Fibroblast of mammary gland (primary cell): Measurements from ENCODE around the gene SSU72.
A peak's percentile ranks its signal among the peaks of the same experiment; 100 is the strongest.
"Not testable (repeated sequence)": the region's sequence is repeated elsewhere in the genome, so short reads cannot be mapped to it uniquely, and the experiment has no call there.

Experiments used
- DNase-seq: peaks from one replicate; pipeline ENCODE4 v3.0.0-alpha.2; 2010; ENCODE audit warnings: low read depth
- H3K4me3 ChIP-seq: 2 replicates; pipeline ENCODE4 v1.5.1; 2011; ENCODE audit warnings: low read depth, mild to moderate bottlenecking, low read length, moderate library complexity; ENCODE audit not compliant: control insufficient read depth
- TF ChIP-seq, protein P1 (sequence below): conservative IDR thresholded peaks from 2 replicates; pipeline ENCODE4 v1.5.1; 2011; ENCODE audit warnings: low read depth, low read length, inconsistent platforms; ENCODE audit not compliant: control insufficient read depth, insufficient read depth

Gene SSU72

DNA sequence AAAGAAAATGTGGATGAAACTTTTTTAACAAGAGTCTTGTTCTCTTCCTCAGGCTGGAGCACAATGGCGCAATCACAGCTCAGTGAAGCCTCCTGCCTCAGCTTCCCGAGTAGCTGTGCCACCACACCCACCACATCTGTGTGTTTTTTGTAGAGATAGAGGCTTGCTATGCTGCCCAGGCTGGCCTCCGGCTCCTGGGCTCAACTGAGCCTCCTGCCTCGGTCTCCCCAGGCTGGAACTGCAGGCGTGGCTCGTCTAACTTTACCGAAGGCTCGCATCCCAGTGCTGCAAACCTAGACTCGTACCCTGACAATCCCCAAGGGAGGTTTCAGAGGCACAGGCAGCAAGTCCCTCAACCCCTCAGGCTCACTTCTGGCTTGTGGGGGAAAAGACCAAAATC is 14.5 kb downstream of the SSU72 start:
- TF ChIP-seq, protein P1, sequence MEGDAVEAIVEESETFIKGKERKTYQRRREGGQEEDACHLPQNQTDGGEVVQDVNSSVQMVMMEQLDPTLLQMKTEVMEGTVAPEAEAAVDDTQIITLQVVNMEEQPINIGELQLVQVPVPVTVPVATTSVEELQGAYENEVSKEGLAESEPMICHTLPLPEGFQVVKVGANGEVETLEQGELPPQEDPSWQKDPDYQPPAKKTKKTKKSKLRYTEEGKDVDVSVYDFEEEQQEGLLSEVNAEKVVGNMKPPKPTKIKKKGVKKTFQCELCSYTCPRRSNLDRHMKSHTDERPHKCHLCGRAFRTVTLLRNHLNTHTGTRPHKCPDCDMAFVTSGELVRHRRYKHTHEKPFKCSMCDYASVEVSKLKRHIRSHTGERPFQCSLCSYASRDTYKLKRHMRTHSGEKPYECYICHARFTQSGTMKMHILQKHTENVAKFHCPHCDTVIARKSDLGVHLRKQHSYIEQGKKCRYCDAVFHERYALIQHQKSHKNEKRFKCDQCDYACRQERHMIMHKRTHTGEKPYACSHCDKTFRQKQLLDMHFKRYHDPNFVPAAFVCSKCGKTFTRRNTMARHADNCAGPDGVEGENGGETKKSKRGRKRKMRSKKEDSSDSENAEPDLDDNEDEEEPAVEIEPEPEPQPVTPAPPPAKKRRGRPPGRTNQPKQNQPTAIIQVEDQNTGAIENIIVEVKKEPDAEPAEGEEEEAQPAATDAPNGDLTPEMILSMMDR, result no peak
- no peak for DNase-seq
- H3K4me3 ChIP-seq, result no peak overlapping the region

DNA sequence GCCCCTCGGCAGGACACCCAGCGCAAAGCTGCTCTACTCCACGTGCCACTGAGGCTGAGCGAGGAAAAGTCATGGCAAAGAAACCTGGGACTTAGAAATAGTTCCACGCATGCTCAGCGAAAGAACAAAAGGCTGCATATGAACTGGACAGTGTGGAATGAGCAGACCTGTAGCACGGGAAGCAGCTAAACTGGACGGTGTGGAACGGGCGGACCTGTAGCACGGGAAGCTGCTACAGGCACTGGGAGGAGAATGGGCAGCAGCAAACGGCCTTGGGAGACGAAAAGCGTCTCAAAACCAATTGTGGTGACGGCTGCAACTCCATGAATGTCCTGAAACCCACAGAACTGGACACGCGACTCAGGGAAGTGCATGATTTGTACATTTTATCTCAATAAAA is 15.6 kb downstream of the SSU72 start:
- DNase-seq, result no peak
- TF ChIP-seq, protein P1, result no peak

DNA sequence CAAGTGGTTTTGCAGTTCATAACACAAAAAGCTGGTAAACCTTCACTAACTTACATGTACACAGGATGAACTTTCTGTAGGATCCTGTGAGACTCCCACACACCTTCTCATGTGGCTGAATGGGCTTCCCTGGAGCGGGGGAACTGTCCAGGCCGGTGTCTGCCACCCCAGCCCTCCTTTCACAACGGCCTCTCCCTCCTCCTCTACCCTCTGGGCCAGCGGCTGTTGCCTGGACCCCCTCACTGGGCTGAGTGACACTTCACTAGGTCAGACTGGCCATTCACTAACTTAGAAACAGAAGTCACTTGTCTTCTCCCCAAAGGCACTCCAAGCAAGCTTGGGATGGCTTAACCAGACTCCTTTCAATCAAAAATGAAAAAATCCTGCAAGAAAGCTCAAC is 16.1 kb downstream of the SSU72 start:
- H3K4me3 ChIP-seq, result no peak overlapping the region
- no peak for DNase-seq
- TF ChIP-seq, protein P1, result no peak

More for the DNA sequence above, 15.6 kb downstream of the SSU72 start:
- H3K4me3 ChIP-seq, result no peak overlapping the region

DNA sequence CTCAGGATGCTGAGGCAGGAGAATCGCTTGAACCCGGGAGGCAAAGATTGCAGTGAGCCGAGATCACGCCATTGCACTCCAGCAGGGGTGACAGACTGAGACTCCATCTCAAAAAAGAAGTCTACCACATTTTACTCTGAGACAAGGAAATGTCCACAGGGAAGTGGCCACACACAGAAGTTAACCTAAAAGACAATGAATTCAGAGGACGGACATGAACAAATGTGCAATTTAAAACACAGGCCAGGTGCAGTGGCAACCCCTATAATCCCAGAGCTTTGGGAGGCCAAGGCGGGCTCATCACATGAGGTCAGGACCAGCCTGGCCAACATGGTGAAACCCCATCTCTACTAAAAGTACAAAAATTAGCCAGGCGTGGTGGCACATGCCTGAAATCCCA is 17.0 kb downstream of the SSU72 start:
- H3K4me3 ChIP-seq, result not testable (repeated sequence)

DNA sequence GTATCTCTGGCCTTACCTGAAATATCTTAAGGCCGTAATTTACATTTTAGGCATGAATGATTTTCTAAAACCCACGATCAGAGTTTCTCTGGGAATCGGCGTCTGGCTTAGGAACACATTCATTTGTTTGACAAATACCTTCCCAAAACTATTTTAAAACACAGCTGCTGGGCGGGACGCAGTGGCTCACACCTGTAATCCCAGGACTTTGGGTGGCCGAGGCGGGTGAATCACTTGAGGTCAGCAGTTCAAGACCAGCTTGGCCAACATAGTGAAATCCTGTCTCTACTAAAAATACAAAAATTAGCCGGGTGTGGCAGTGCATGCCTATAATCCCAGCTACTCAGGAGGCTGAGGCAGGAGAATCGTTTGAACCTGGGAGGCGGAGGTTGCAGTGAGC is 17.7 kb downstream of the SSU72 start:
- not testable (repeated sequence) for H3K4me3 ChIP-seq

More for the DNA sequence above, 17.0 kb downstream of the SSU72 start:
- not testable (repeated sequence) for DNase-seq

DNA sequence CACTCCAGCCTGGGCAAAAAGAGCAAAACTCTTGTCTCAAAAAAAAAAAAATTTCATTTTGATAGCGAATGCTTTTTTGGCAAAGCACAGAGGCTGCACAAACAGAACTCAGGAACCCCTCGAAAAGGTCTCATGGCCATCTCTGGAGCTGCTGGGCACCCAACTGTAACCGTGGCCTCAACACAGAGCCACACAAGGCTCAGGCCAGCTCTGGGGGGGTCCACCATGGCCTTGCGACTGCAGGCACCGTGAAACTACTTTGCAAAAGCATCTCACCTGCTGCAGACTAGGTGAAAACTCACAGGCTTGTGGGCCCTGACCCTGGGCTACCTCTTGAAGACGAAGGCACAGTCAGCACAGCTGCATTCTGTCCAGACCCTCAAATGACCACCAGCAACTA is 18.2 kb downstream of the SSU72 start:
- H3K4me3 ChIP-seq, result no peak overlapping the region
- TF ChIP-seq, protein P1, result no peak
- no peak for DNase-seq

More for the DNA sequence above, 17.7 kb downstream of the SSU72 start:
- not testable (repeated sequence) for DNase-seq

DNA sequence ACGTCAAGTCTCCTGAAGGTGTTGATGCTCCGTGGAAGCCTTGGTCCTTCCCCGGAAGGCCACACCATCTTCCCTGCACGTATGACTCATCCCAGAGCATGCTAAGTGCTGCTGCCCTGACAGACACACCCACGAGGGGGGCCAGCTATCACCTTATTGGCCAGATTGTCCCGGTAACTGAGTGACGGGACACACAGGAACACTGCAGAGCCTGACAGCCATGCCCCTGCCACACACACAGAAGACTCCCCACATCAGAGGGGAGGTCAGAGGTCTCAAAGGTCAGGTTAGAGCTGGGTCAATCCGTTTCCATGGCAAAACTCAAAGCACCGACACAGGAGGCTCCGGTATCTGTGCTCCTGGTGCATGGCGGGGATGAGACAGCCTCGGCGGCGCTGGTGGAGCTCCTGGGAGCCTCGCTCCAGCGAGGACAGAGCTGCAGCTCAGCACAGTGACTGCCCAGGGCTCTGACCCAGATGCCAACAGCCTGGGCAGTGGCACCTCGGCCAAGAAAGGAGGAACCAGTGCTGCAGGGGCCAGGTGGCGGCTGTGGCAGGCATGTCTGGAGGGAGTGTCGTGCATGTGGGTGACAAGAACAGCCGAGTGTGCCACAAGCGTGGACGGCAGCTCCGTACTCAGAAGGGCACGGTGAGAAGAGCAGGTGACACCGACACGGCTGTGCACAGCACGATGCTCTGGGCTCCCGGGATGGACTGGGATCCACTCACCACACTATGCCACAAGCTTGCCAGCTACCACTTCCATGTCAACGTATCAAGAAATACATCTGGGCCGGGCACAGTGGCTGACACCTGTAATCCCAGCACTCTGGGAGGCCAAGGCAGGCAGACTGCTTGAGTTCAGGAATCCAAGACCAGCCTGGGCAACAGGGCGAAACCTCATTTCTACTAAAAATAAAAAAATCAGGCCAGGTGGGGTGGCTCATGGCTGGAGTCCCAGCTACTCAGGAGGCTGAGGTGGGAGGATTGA is 19.4 kb downstream of the SSU72 start:
- TF ChIP-seq, protein P1, result no peak
- H3K4me3 ChIP-seq, result no peak overlapping the region
- peak; percentile 84 for DNase-seq

DNA sequence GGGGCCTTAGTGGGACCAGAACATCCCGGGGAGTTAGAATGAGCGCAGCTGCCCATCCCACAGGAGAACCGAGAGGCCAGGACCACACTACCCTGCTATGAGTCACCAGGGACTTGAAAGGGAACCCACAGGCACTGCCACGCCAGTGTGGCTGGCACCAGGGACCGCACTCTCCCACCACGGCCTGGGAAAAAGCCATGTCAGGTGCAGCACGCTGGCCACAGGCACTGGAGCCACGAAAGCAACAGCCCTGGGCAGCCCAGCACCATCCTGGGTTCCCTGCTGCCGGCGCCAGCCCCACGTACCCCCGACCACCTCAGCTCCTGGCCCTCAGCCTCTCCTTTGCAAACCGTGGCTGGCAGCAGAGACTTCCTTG is 20.1 kb downstream of the SSU72 start:
- no peak overlapping the region for H3K4me3 ChIP-seq
- TF ChIP-seq, protein P1, result no peak
- DNase-seq, result no peak
